SU-DHL-6 (cell line): ENCODE results near the gene AOC1.

Source experiments
- H2AFZ ChIP-seq: fragments of 200-600 bp; sonication (generic); 2 replicates; pipeline ENCODE4 v1.6.1; 2014; ENCODE audit warnings: low read depth, mild to moderate bottlenecking, moderate library complexity, mixed read lengths, antibody characterized with exemption, low read length; ENCODE audit not compliant: severe bottlenecking
- H3F3A ChIP-seq: fragments of 200-600 bp; shearing (Covaris generic); 2 replicates; pipeline ENCODE4 v1.6.0; 2016; ENCODE audit warnings: antibody characterized with exemption, mild to moderate bottlenecking; ENCODE audit not compliant: insufficient read depth
- H3K27ac ChIP-seq: fragments of 200-600 bp; sonication (generic); 2 replicates; pipeline ENCODE4 v1.5.1; 2016; ENCODE audit warnings: low read depth, mild to moderate bottlenecking, low read length, moderate library complexity, mixed read lengths
- H3K27me3 ChIP-seq: fragments of 200-600 bp; sonication (generic), shearing (Covaris generic); 2 replicates; pipeline ENCODE4 v1.6.0; 2014; ENCODE audit warnings: mild to moderate bottlenecking, low read length
- H3K36me3 ChIP-seq: fragments of 200-600 bp; sonication (generic); 2 replicates; pipeline ENCODE4 v1.6.1; 2014; ENCODE audit warnings: mild to moderate bottlenecking, low read length, mixed read lengths
- H3K4me2 ChIP-seq: fragments of 300-600, 200-600 bp; shearing (Covaris generic), sonication (generic); 2 replicates; pipeline ENCODE4 v1.6.0; 2014; ENCODE audit warnings: low read length, low read depth, mild to moderate bottlenecking; ENCODE audit not compliant: poor library complexity, severe bottlenecking
- H3K4me3 ChIP-seq: fragments of 200-600 bp; sonication (generic); 2 replicates; pipeline ENCODE4 v1.5.1; 2014; ENCODE audit warnings: antibody characterized with exemption, low read length, mild to moderate bottlenecking, mixed read lengths; ENCODE audit not compliant: insufficient read depth, poor library complexity, severe bottlenecking
- H3K79me2 ChIP-seq: fragments of 200-600 bp; sonication (generic); 2 replicates; pipeline ENCODE4 v1.6.1; 2014; ENCODE audit warnings: mild to moderate bottlenecking, low read length, moderate library complexity; ENCODE audit not compliant: insufficient read depth
- H3K9ac ChIP-seq: fragments of 200-600 bp; sonication (generic); 2 replicates; pipeline ENCODE4 v1.7.0; 2014; ENCODE audit warnings: mild to moderate bottlenecking, low read length
- H3K9me2 ChIP-seq: fragments of 200-600 bp; sonication (generic); replicated peaks from 2 replicates; pipeline ENCODE4 v1.6.1; 2014; ENCODE audit warnings: low read length; ENCODE audit not compliant: insufficient read depth
- H3K9me3 ChIP-seq: fragments of 200-600 bp; sonication (generic); 2 replicates; pipeline ENCODE4 v1.6.1; 2014; ENCODE audit warnings: low read length, mixed read lengths; ENCODE audit not compliant: insufficient read depth
- H4K20me1 ChIP-seq: fragments of 200-600 bp; sonication (generic); 2 replicates; pipeline ENCODE4 v1.6.1; 2014; ENCODE audit warnings: low read depth, mild to moderate bottlenecking, antibody characterized with exemption, low read length, moderate library complexity, mixed read lengths
- CTCF ChIP-seq: fragments of 200-600 bp; sonication (generic); IDR thresholded peaks from one replicate; pipeline ENCODE4 v1.5.1; 2017; ENCODE audit warnings: antibody characterized with exemption, mild to moderate bottlenecking, low read length, moderate library complexity; ENCODE audit not compliant: insufficient read depth, poor library complexity, severe bottlenecking
- EZH2phosphoT487 ChIP-seq: fragments of 200-600 bp; sonication (generic), shearing (Covaris generic); conservative IDR thresholded peaks from 2 replicates; pipeline ENCODE4 v1.6.1; 2018; ENCODE audit warnings: mild to moderate bottlenecking, antibody characterized with exemption, low read length, moderate library complexity, mixed read lengths

AOC1 gene

GRCh38 chr7:150876817-150877526 is 24.7 kb downstream of the AOC1 start:
- no peak for TF ChIP-seq EZH2phosphoT487
- TF ChIP-seq CTCF, result no peak
- Histone ChIP-seq H3K4me2 (no peak overlapping the region), H3K27me3 (no peaks in the 10 kb centered on the region), H2AFZ (no peak overlapping the region), H3K36me3 (no peaks in the 10 kb centered on the region), H3K27ac (no peak overlapping the region), H3F3A (no peaks in the 10 kb centered on the region), H3K79me2 (no peaks in the 10 kb centered on the region), H3K9ac (no peak overlapping the region), H3K4me3 (no peak overlapping the region), H4K20me1 (no peaks in the 10 kb centered on the region), H3K9me2 (no peaks in the 10 kb centered on the region), H3K9me3 (peaks cover under 1% of the 10 kb centered on the region; the same call in 1 of the 2 replicates)

DNA sequence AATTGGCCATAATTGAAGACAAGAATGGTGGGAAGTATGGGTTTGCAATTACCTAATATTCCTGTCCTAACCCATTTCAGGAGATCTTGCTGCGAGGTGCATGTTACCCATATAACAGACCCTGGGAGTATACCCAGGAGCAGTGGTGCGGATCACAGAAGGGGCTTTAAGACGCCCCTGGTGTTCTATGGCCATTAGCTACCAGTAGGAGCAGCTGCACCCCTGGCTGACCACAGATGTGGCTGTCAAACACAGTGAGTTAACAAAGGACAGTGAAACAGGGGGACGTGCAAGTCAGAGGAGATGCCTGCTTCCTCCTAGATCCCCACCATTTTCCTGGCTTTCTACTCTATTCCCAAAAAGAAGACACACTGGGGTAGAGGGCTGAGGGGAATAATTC is 25.2 kb downstream of the AOC1 start:
- Histone ChIP-seq H3K27me3 (no peaks in the 10 kb centered on the region), H3K27ac (no peak overlapping the region), H3K9ac (no peak overlapping the region), H3K4me2 (no peak overlapping the region), H3K79me2 (no peaks in the 10 kb centered on the region), H3K36me3 (no peaks in the 10 kb centered on the region), H2AFZ (no peak overlapping the region), H3K9me2 (no peaks in the 10 kb centered on the region), H3K4me3 (no peak overlapping the region), H3F3A (no peaks in the 10 kb centered on the region), H4K20me1 (no peaks in the 10 kb centered on the region), H3K9me3 (no peaks in the 10 kb centered on the region)
- TF ChIP-seq EZH2phosphoT487 (no peak), CTCF (no peak)

- H3K27me3 ChIP-seq, result no peaks in the 10 kb centered on the region
- H3K79me2 ChIP-seq, result no peaks in the 10 kb centered on the region
- no peaks in the 10 kb centered on the region for H3K9me2 ChIP-seq
- H3K36me3 ChIP-seq, result no peaks in the 10 kb centered on the region
- no peaks in the 10 kb centered on the region for H3K9me3 ChIP-seq
- H4K20me1 ChIP-seq, result no peaks in the 10 kb centered on the region
- TF ChIP-seq CTCF (no peak), EZH2phosphoT487 (no peak)
- H3K4me3 ChIP-seq, result no peak overlapping the region
- no peak overlapping the region for H3K4me2 ChIP-seq
- H2AFZ ChIP-seq, result no peak overlapping the region
- no peak overlapping the region for H3K27ac ChIP-seq
- H3K9ac ChIP-seq, result no peak overlapping the region
- H3F3A ChIP-seq, result no peaks in the 10 kb centered on the region
Measured at GRCh38 chr7:150879345-150879744, 27.0 kb downstream of the AOC1 start.
